Fibroblast of villous mesenchyme (primary cell): ENCODE measurements around the gene XRCC5. TPM values are rescaled to one million over a fixed set of nuclear protein-coding genes. Genes with fewer than 3 reads are reported as not detected.

Source experiments
- DNase-seq: peaks from one replicate; pipeline ENCODE4 v3.0.0-alpha.2; 2010; ENCODE audit warnings: low read depth
- H3K4me3 ChIP-seq: 2 replicates; pipeline ENCODE4 v1.5.1; 2011; ENCODE audit warnings: low read depth, mild to moderate bottlenecking, low read length
- total RNA-seq: library from RNA; depleted of rRNA; stranded (reverse); fragments of >200 nt; gene quantifications from 2 replicates; pipeline ENCODE4 v1.2.3, GENCODE V29; 2012
- TF ChIP-seq, protein P1 (sequence below): IDR thresholded peaks from 2 replicates; pipeline ENCODE4 v1.5.1; 2012; ENCODE audit warnings: low read depth, mild to moderate bottlenecking, low read length; ENCODE audit not compliant: insufficient read depth

The XRCC5 gene
- total RNA-seq, 1 donor: 278 TPM

- no peak overlapping the region for H3K4me3 ChIP-seq
- no peak for DNase-seq
- TF ChIP-seq, protein P1, sequence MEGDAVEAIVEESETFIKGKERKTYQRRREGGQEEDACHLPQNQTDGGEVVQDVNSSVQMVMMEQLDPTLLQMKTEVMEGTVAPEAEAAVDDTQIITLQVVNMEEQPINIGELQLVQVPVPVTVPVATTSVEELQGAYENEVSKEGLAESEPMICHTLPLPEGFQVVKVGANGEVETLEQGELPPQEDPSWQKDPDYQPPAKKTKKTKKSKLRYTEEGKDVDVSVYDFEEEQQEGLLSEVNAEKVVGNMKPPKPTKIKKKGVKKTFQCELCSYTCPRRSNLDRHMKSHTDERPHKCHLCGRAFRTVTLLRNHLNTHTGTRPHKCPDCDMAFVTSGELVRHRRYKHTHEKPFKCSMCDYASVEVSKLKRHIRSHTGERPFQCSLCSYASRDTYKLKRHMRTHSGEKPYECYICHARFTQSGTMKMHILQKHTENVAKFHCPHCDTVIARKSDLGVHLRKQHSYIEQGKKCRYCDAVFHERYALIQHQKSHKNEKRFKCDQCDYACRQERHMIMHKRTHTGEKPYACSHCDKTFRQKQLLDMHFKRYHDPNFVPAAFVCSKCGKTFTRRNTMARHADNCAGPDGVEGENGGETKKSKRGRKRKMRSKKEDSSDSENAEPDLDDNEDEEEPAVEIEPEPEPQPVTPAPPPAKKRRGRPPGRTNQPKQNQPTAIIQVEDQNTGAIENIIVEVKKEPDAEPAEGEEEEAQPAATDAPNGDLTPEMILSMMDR: no peak
These were observed 136.3 kb downstream of the XRCC5 start for GRCh38 chr2:216245391-216245975.

DNA sequence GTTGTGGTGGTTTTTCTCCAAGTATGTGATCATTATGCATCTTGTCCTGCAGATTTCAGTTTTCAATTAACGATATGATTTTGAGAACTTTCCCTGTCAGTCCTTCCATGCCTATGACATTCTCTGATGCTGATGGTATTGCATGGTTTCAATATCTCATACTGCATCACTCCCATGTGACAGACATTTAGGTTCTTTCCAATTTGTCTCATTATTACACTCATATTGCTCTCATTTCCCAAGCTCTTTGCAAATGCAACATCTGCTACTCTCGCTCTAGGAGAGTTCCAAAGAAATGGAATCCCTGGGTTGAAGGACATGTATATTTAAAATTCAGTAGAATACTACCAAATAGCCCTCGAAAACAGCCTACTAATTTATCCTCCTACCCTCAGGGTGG, 137.6 kb downstream of the XRCC5 start:
- no peak overlapping the region for H3K4me3 ChIP-seq
- DNase-seq: no peak
- TF ChIP-seq, protein P1: no peak

Other genes starting within 250 kb of the XRCC5 start
- 1.3 and 4.3 TPM in 2 replicates for gene MREG, start 95.8 kb upstream of the XRCC5 start, total RNA-seq
- gene PECR, start 27.5 kb upstream of the XRCC5 start, total RNA-seq: 9.9 and 12.6 TPM in 2 replicates
- 0.32 and 0.43 TPM in 2 replicates for gene TMEM169, start 27.4 kb upstream of the XRCC5 start, total RNA-seq